LNCAP (cell line): ENCODE results near the gene PAIP2.

ENCODE experiments used
- TF ChIP-seq, protein P1 (sequence below): fragments of 450-650 bp; IDR thresholded peaks from 2 replicates; pipeline ENCODE4 v1.5.1; 2017; ENCODE audit warnings: mild to moderate bottlenecking

The PAIP2 gene

DNA sequence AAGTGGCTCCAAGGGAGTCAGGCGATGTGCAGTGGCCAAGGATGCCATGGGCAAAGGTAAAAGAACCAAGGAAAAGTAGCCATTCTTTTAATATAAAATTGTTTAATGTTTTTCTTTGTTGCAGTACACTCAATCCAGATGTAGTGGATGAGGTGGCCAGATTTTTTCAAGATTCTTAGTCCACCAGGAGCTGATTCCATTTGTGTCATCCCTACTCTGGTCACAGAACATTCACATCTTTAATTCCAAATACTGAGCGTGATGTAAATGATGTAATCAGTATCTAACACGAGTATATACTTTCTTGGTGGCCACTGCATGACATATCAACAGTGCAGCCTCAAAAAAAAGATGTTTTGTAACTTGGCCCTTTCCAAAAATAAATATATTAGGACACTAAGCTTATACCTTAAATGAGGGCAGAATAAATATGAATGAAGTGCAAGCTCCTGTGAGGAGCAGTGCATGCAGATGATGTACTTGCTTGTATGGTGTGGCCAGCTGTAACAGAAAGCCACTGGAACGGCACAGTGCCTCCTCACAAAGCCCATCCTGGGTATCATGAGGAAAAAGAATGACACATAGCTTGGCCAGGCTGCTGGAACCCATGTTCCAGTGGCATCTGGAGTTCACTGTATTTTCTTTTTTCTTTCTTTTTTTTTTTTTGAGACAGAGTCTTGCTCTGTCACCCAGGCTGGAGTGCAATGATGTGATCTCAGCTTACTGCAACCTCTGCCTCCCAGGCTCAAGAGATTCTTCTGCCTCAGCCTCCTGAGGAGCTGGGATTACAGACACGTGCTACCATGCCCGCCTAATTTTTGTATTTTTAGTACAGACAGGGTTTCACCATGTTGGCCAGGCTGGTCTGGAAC, 68.7 kb downstream of the PAIP2 start:
- TF ChIP-seq, protein P1, sequence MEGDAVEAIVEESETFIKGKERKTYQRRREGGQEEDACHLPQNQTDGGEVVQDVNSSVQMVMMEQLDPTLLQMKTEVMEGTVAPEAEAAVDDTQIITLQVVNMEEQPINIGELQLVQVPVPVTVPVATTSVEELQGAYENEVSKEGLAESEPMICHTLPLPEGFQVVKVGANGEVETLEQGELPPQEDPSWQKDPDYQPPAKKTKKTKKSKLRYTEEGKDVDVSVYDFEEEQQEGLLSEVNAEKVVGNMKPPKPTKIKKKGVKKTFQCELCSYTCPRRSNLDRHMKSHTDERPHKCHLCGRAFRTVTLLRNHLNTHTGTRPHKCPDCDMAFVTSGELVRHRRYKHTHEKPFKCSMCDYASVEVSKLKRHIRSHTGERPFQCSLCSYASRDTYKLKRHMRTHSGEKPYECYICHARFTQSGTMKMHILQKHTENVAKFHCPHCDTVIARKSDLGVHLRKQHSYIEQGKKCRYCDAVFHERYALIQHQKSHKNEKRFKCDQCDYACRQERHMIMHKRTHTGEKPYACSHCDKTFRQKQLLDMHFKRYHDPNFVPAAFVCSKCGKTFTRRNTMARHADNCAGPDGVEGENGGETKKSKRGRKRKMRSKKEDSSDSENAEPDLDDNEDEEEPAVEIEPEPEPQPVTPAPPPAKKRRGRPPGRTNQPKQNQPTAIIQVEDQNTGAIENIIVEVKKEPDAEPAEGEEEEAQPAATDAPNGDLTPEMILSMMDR, result no peak

DNA sequence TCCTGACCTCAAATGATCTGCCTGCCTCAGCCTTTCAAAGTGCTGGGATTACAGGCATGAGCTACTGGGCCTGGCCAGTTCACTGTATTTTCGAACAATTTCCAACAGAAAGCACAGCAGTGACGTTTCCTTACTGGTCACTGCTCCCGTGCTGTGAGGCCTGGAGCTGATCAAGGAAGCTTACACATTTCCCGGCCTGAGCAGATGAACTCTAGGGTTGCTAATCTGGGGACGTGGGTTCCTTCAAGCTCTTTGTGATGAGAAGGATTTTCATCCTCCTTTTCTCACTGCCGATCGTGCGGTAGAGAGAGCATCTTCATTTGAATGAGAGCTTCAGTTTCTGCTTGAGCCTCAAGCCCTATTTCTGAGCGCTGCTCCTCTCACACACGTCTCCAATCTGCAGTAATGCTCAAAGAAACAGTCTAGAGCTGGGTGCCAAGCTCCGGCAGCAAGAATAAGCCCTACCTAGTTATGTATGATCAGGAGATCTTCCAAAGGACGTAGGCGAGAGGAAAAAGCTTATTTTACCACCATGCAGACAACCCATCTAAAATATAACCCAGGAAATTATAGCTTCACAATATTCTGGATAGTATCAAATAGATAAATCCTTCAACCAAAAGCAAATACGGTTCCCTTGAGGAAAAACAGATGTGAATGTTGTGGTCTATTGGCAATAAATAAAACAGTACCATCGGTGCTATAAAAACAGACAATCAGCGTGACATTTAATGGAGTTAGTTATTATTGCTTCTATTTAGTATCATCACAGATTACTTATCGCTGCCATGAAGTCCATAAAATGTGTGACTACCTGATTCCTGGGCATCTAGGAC, 69.6 kb downstream of the PAIP2 start:
- TF ChIP-seq, protein P1, result no peak

DNA sequence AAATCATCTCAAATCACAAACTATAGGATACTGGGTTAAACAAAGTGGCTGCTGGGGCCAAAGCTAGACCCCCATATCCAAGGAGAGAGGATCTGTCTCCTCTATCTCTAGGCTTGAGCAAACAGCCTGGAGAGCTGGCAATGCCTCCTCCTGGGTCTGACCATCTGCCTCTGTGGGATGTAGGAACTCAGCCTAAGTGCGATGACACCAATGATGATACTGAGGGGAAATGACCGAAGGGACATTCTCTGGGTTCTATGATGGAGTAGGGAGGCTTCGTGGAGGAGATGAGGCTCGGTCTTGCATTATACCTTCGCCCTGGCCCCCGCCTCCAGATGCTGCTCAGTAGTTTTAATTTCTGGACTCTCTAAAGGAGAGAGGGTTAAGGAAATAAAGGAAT, 71.5 kb downstream of the PAIP2 start:
- TF ChIP-seq, protein P1, result no peak

DNA sequence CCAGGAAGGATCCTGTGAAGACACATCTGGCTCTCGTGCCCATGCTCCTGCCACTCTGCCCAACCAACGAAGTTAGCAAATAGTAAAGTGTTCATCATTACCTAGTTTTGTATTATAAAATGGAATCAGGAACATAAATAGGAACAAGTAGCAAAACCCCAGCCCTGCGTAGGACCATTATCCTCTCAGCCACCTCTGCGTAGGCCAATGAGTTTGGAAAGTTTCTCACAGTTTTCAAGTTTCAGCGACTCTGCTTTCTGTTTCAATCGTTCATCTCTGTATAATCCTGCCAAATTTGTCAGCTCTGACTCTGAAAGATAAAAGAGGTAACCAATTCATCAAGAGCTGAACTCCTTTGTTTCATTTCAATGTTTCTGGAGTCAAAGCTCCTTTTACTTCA, 72.3 kb downstream of the PAIP2 start:
- TF ChIP-seq, protein P1, result no peak

DNA sequence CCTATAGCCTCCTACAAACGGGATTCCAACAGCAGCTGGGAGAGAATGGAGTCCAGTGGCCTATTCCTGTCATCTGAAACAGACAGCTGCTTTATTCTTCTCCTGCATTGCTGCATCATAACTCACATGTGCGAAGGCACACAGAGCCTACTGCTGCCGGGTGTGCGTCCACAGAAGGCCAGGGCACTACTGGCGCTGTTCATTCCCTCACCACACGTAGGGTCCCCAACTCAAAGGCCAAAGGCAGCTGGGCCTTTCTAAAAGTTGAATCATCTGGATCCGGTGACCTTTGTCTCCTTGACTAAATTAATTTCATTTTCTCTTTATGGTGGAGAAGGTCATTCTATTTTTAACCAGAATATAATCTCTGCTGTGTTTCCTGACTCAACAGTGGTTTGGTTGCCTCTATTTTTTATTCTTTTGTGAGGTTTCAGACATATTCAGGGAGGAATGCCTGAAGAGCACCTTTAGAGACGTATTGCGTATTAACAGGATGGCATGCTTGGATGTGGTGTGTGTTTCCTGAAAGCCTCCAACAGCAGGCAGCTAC, 73.0 kb downstream of the PAIP2 start:
- TF ChIP-seq, protein P1, result no peak

DNA sequence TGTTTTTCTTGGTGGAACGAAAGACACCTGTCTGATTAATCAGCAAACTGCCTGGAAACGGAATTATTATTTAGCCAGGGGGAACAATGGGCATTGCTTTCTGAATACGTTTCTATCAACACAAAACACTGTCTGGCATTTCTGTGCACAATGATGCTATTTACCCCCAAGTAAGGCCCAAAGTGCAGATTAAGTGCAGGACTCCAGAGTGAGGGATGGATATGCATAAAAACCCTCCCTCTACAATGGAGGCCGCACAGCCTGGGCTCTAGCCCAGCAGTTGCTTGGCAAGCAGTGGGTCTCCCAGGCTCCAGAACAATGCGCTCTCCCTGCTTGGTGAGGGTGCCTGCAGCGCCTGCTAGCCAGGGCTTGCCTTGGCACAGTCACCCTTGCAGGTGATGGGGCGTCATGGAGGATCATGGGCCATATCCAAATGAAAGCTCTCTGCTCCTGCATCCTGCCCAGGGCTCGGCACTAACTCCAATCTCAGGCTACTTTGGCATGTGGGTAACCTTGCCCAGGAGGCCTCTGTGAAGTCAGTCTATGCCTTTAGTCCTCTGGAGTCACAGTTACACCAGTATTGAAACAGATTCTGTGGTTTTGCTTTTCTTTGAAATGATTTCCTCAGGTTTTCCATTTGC, 73.7 kb downstream of the PAIP2 start:
- TF ChIP-seq, protein P1, result no peak

DNA sequence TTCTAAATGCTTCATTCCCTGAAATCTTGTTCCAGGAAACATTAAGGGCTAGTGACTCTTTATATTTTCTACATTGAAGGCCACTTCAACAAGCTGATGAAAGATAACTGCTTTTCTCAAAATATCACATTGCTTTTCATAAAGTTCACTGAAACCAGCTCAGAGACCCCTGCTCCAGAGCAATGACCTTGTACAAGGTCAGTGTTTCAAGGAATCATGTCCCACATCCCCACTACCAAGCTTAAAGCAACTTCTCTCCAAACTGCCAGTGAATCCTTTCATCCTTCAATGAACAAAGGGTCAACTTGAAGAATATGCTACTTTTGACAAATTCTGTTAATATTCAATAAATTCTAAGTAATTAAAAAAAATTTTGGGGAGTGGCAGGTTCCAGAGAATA, 74.2 kb downstream of the PAIP2 start:
- TF ChIP-seq, protein P1, result no peak
